Stimulated activated CD8-positive, alpha-beta memory T cell treated with anti-CD3 and anti-CD28 coated beads, Interleukin-15, amount 100 ng/mL, for 24 hours (primary cell): ENCODE results near the gene IL1B.
"Not testable (repeated sequence)": the region's sequence is repeated elsewhere in the genome, so short reads cannot be mapped to it uniquely, and the experiment has no call there.

ENCODE experiments used
- DNase-seq: peaks from one replicate; pipeline ENCODE4 v3.0.0-alpha.2; 2020; ENCODE audit warnings: low read depth

Gene IL1B

DNA sequence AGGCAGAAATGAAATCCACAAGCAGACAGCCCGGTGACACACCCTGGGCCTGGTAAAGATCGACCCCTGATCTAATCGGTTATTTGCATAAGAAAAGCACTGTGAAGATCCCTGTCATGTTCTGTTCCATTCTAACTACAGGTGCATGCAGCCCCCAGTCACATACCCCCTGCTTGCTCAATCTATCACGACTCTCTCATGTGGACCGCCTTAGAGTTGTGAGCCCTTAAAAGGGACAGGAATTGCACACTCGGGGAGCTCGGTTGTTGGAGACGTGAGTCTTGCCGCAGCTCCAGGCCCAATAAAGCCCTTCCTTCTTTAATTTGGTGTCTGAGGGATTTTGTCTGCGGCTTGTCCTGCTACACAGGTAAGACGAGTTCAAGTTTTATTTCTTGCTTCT, 13.4 kb upstream of the IL1B start:
- DNase-seq: no peak

DNA sequence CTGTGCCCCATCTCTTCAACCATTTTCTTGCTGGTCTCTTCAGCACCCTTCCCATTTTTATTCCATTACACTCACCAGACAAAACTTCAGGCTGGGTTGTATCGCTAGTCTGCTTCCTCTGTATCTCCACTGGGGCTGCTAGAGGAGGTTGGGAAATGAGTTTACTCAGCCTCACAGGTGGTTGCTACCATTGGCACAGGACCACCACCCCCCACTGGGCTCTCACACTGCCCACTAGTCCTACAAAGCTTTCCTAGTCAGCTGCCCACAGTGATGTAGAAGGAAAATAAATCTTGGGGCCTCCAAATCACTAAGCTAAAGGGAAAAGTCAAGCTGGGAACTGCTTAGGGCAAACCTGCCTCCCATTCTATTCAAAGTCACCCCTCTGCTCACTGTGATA, 12.3 kb upstream of the IL1B start:
- no peak for DNase-seq

DNA sequence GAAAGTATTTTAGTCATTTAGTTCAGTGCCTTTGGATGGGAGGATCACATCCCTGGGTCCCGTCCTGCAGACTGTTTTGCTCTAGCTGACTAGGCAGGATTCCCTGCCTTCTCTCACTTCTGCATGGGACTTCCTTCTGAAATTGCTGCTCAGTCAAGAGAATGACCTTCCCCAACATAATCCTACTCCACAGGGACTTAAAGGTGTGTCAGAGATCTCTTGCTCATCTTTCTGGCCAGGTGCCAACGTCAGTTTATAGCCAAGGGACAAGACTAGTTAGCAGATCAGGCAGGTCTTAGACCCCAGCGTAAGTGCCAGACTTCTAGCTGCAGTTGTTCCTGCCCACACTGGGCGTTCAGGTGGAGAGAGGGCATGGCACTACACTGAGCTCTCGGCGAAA, 9.5 kb upstream of the IL1B start:
- DNase-seq: no peak

DNA sequence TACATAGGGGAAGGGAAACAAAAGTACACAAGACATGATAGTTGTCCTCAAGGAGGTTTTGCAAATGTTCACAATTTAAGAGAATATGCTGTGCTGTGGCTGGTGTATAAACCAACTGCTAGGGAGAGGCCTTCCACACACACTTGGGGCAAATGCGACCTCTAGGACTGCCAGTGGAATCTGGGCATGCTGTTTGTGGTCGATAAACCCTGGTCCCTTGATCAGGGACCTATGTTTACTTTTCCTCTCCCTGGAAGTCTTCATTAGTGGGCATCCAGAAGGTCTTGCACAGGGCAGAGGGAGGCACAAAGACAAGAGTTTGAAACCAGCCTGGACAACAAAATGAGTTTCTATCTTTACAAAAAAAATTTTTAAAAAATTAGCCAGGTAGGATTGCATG, 7.3 kb upstream of the IL1B start:
- DNase-seq: no peak

DNA sequence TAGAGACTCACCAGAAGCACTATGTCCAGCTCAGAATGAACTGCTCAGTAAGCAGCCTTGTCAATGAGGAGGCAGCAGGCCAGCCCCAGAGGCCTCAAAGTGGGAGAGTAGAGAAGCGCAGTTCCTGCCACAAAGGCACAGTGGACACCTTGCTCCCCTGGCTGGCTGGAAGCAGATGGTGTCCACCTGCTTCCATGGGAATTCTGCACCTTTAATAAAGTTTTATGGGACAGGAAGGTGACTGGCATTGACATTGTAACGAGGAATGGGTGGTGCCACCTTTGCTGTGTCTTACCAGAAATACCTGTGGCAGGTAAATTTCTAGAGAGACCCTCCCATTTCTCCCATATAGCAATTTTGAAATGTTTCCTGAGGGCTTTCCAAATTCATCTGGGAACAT, 6.7 kb upstream of the IL1B start:
- no peak for DNase-seq

DNA sequence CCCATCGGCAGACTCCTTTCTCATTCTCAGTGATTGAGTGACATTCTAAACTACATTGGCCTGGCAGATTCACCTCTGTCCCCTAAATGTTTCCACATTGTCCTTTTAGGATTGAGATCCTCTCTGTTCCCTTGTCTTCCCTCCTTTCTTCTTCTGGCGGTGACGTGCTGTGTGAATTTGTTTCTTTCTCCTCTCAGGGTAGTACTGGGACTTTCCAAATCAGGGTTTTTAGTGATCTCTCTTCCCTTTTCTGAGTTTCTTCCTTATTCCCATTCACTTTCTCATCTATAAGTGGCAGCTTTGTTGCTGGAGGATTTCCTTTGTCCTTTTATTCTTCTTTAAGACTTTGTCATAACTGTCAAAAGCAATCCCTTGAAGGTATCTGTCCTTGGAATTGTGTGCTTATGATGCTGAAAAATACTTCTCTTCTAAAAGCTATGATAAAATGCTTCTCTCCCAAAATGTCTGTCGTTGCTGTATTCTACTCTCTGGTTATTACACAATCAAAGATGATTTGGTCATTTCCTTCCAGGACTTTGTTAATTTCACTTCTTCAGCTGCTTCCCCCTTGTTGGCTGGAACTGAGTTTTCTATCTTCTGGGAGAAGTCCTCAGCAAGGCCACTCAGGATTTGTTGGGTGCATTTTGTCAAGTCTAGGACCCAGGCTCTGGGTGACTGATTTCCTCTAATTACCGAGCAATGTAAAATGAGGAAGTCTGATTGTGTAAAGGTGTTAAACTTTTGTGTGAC, 4.9 kb upstream of the IL1B start:
- no peak for DNase-seq

DNA sequence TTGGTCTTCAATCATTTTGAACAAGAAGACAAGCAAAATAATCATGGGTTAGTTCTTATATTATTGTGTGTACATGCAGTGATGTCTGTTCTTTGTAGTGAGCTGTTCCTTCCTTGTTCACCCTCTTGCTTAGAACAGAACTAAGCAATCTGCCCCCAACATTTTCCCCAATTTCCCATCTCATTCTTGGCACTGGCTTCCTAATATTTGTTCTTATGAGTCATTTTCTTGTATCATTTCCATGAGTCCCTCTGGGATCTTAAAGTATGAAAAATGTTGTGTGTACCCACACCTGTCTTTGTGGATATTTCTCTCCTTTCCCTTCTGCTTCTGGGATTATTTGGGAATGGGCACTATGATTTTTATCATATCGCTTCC, 3.5 kb upstream of the IL1B start:
- DNase-seq: no peak

DNA sequence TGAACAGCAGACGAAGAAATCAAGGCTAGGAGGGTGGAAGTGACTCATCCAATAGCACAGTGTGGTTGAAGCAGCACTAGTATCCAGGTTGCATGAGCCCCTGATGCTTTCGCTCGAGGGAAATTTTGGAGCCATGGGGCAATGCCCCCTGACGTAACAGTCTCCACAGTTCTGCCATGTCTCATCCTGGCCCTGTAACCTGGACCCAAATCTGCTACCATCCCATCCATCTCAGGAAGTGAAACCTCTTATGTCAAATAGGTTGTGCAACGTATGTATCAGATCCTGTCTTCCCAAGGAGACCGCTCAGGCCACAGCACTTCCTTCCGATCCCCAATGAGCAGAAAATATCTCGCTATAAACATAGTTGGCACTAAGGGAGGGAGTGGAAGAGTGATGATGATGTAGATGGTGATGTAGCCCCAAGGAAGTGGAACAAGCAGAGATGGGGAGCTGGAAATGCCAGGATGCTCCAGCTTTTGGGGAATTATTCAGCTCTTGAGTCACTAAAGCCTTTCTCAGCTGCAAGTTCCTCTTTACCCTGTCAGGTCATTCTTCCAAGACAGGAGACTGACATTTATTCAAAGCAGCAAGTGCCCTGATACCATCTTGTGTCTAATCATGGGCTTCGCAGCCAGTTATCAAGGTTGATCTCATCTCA, 3.0 kb upstream of the IL1B start:
- no peak for DNase-seq

DNA sequence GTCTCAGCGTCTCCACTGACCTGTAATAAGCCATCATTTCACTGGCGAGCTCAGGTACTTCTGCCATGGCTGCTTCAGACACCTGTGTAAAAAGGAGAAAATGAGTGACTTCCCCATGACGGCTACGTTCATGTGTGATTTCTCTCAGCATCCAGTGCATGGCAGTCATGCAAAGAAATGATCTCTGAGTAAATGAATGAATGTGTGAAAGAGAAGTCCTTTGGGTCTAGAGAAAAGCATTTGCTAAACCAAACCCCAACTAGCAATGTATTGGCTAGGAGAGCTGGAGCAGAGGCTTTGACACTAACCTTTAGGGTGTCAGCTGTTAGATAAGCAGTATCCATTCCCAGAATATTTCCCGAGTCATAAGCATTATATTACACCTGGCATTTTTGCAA, 417 bp downstream of the IL1B start:
- DNase-seq: no peak

DNA sequence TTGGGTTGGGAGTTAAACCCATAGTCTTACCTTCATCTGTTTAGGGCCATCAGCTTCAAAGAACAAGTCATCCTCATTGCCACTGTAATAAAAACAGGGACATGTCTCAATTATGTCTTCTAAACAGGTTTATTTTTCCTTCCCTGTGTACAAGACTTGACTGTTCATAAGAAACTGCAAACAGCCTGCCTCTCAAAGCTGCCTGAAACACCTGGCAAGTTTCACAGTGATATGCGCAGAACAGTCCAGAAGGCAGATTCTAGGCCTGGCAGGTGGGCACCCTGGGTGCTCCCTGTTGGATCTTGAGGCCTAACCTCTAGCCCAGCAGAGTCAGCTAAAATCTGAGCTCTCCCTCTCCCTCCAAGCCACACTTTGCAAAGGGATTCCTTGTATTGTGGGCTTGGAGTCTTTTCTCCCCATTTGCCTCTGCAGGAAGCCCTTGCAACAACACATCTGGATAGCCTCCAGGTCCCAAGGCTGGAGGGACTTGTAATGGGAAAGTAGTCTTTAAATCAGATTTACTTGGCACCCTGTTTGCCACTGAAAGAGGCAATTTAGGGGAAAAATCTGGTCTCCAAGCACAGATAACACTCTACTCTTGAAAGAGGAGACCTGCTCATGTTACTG, 930 bp downstream of the IL1B start:
- DNase-seq: no peak

DNA sequence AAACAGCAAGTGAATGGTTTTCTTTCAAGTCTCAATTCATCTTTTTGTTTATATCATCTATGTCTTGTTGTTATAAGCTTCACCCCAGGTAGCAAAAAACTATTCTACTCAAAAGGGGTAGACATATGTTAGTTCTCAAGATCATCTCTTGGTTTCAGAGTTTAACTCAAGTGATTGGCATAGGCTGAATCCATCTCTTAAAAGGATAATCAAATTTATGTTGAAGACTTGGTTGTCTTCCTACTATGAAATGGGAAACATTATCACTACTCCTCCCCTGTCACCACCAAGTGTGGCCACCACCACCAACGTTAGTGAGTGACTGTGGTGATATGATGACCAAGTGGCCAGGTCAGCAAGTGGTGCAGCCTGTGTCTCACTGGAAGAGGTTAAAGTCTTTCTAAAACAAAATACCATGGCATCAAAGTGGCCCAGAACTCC, 1.5 kb downstream of the IL1B start:
- no peak for DNase-seq

DNA sequence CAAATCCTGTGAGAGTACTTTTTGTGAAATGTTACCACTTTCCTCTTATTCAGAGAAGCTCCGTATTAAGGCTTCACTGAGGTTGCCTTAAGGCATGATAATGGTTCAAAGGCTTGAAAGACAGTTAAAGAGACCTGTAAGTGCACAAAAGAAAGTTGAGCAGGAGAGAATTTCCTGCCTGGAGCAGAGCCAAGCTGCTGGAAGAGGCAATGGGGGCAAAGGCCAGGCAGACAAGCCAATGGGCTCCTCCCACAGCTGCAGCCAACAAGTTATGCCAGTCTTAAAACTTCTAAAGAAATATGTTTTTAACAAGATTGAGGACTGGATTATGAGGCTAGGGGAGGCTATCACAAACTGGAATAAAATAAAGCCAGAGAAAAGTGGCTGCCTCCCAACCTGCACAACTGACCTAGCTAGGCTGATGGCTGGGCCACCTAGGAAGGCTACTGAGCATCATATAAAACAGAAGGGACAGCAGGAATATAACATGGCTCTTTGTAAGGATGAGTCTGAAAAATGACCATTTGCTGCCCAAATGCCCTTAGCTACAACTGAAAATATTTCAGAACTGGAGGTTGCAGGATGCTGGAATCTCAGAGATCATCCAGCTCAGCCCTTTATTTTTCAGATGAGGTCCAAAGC, 2.1 kb downstream of the IL1B start:
- DNase-seq: no peak

DNA sequence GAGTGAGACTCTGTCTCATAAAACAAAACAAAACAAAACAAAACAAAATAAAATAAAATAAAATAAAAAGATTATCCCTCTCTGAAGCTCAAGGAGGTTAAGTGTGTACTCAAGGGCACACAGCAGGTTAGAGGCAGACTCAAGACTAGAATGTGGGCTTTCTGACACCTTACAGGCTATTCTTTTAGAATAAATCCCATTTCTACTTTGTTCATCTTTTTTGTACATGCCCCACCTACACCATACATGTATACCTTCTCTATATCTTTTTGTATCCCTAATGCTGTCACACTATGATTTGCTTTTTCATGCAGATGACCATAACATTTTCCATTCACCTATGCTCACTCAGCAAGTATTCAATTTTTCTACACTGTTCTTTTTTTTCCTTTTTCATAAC, 2.6 kb downstream of the IL1B start:
- no peak for DNase-seq

DNA sequence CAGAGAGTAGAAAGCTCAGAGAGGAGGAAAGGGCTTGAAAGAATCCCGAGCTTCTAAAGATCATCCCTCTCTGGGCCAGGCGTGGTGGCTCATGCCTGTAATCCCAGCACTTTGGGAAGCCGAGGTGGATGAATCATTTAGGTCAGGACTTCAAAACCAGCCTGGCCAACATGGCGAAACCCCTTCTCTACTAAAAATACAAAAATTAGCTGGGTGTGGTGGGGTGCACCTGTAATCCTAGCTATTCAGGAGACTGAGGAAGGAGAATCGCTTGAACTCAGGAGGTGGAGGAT, 3.0 kb downstream of the IL1B start:
- not testable (repeated sequence) for DNase-seq

DNA sequence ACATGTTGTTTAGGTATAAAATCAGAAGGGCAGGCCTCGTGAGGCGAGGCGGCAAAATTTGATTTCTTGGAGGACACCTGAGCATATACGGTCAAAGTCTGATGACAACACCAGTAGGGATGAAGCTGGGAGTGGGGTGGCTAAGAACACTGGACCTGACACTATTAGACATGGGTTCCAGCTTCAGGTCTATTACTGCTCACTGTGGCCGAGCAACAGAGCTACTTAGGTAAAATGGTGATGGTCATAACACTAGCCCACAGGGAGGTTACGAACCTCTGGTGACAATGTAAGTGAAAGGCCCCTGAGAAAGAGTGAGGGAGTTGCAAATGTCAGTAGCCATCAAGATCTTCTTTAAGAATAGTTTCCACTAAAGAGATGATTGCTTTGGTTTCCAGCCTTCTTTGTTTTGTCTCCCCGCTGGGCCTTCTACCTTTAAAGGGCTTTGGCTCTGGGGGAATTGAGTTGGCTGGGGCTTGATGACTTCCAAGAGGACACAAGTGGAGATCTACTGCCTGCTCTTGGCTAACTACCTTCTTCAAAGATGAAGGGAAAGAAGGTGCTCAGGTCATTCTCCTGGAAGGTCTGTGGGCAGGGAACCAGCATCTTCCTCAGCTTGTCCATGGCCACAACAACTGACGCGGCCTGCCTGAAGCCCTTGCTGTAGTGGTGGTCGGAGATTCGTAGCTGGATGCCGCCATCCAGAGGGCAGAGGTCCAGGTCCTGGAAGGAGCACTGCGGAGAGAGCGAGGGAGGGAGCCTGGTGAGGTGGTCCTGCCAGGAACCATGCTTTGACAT, 3.5 kb downstream of the IL1B start:
- DNase-seq: no peak

DNA sequence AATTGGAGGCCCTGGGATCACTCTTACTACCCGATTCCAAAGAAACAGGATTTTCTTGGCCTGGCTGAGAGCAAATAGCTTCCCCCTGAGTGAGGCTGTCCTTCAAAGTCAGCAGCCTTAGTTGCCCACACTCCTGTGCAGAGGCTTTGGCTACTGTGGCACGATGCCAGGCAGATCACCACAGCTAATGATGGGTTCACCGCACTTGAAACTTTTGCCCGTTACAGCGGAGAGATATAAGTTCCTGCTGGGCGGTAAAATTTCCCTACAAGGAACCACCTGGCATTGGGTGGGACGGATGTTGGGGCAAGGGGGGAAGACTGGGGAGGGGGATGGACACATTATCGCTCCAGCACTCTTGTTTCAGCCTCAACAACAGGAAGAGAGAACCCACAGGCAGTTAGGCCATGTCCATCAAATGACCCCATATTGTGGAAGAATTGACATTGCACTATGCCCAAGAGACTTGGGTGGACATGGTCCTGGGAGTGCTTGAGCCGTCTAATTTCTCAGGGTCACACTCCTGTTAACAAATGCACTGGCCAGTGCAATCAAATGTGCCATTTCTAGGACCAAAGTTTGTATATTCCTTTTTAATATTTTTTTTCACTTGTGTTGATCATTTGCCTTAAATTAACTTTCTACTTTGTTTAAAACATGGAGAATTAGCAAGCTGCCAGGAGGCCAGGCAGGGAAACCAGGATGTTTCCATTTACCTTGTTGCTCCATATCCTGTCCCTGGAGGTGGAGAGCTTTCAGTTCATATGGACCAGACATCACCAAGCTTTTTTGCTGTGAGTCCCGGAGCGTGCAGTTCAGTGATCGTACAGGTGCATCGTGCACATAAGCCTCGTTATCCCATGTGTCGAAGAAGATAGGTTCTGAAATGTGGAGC, 4.4 kb downstream of the IL1B start:
- no peak for DNase-seq

DNA sequence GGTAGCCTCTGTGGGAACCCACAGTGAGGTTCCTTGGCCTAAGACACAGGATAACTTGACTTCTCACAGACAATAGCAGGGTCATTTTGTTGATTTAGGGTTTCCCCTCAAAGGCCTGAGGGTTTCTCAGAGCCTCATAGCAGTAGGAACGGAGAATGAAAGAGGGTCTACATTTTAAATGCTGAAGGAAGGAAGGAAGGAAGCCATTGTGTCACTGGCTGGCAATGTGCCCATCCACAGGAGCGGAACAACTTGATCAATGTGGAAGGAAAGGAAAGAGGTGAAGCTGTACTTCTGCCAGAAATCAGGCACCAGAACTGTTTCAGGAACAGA, 5.1 kb downstream of the IL1B start:
- no peak for DNase-seq

DNA sequence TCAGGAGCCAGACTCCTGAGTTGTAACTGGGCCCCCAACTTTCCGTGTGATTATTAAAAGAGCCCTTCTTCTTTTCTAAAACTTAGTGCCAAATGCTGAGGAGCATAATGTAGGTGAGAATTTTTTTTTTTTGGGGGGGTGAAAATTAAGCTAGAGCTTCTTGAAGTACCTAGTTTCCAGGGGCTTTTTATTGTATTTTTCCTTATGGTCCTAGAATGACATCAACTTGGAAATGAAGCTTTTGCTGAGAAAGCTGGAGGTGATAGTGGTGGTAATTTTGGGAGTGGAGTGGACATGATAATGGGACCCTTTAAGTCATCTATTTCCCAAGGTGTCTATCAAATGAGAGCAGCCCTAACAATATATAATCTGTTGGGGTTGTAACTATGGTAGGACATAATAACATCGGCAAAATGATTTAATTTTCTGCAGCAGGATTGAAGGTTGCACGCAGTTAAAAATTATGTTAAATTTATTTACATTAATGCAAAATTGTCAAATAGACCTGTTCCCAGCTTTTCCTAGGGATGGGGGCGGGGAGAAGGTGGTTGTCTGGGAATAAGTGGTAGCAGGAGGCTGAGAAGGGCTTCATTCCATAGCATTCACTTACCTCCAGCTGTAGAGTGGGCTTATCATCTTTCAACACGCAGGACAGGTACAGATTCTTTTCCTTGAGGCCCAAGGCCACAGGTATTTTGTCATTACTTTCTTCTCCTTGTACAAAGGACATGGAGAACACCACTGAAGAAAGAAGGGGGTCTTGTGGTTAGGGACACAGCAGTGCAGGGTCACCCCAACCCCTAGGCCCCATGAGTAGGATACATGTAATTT, 5.7 kb downstream of the IL1B start:
- DNase-seq: no peak

DNA sequence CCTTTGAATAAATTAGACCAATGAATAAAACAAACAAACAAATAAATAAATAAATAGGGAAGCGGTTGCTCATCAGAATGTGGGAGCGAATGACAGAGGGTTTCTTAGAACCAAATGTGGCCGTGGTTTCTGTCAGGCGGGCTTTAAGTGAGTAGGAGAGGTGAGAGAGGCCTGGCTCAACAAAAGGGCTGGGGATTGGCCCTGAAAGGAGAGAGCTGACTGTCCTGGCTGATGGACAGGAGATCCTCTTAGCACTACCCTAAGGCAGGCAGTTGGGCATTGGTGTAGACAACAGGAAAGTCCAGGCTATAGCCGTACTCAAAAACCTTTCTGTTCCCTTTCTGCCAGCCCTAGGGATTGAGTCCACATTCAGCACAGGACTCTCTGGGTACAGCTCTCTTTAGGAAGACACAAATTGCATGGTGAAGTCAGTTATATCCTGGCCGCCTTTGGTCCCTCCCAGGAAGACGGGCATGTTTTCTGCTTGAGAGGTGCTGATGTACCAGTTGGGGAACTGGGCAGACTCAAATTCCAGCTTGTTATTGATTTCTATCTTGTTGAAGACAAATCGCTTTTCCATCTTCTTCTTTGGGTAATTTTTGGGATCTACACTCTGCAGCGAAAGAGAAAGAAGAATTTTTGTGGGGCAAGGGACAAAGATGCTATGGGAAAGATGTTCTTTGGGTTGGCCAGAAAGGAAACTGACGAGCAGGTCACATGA, 6.5 kb downstream of the IL1B start:
- no peak for DNase-seq
